Fibroblast of mammary gland (primary cell): ENCODE measurements around the gene IGFBP6.

Experiments used
- DNase-seq: peaks from one replicate; pipeline ENCODE4 v3.0.0-alpha.2; 2010; ENCODE audit warnings: low read depth
- H3K4me3 ChIP-seq: 2 replicates; pipeline ENCODE4 v1.5.1; 2011; ENCODE audit warnings: low read depth, mild to moderate bottlenecking, low read length, moderate library complexity; ENCODE audit not compliant: control insufficient read depth
- TF ChIP-seq, protein P1 (sequence below): conservative IDR thresholded peaks from 2 replicates; pipeline ENCODE4 v1.5.1; 2011; ENCODE audit warnings: low read depth, low read length, inconsistent platforms; ENCODE audit not compliant: control insufficient read depth, insufficient read depth

Gene IGFBP6

DNA sequence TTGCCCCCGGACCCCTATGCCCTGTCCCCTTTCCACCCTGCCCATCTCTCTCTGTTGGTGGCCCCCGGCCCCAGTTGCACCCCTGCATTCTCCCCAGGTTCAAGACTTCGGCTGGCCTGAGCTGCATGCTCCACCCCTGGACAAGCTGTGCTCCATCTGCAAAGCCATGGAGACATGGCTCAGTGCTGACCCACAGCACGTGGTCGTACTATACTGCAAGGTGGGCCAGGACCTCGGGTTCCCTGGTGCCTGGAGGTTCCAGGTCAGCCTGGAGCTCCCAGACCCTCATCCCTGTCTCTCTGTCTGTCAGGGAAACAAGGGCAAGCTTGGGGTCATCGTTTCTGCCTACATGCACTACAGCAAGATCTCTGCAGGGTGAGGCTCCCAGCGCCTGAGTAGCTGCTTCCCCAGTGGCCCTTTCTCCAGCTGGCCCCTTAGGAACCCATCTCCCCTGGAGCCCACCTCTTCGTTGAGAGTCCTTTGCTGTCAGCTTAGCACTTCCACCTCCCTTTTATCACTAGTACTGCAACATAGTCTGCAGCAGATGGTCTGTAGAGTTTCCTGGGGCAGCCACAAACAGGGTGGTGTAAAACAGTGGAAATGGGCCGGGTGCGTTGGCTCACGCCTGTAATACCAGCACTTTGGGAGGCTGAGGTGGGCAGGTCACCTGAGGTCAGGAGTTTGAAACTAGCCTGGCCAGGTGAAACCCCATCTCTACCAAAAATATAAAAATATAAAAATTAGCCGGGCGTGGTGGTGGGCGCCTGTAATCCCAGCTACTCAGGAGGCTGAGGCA lies 41.8 kb upstream of the IGFBP6 start:
- H3K4me3 ChIP-seq = no peak overlapping the region
- TF ChIP-seq, protein P1, sequence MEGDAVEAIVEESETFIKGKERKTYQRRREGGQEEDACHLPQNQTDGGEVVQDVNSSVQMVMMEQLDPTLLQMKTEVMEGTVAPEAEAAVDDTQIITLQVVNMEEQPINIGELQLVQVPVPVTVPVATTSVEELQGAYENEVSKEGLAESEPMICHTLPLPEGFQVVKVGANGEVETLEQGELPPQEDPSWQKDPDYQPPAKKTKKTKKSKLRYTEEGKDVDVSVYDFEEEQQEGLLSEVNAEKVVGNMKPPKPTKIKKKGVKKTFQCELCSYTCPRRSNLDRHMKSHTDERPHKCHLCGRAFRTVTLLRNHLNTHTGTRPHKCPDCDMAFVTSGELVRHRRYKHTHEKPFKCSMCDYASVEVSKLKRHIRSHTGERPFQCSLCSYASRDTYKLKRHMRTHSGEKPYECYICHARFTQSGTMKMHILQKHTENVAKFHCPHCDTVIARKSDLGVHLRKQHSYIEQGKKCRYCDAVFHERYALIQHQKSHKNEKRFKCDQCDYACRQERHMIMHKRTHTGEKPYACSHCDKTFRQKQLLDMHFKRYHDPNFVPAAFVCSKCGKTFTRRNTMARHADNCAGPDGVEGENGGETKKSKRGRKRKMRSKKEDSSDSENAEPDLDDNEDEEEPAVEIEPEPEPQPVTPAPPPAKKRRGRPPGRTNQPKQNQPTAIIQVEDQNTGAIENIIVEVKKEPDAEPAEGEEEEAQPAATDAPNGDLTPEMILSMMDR = no peak
- DNase-seq = no peak

DNA sequence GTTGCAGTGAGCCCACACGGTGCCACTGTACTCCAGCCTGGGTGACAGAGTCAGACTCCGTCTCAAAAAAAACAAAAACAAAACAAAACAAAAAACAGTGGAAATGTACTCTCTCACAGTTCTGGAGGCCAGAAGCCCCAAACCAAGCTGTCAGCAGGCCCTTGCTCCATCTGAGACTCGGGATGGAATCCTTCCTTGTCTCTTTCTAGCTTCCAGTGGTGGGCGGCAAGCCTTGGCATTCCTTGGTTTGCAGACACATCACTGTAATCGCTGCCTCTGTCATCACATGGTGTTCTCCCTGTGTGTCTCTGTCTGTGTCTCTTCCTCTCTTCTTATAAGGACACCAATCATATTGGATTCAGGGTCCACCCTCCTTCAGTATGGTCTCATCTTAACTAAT lies 41.2 kb upstream of the IGFBP6 start:
- TF ChIP-seq, protein P1 = no peak
- H3K4me3 ChIP-seq = no peak overlapping the region
- DNase-seq = no peak

DNA sequence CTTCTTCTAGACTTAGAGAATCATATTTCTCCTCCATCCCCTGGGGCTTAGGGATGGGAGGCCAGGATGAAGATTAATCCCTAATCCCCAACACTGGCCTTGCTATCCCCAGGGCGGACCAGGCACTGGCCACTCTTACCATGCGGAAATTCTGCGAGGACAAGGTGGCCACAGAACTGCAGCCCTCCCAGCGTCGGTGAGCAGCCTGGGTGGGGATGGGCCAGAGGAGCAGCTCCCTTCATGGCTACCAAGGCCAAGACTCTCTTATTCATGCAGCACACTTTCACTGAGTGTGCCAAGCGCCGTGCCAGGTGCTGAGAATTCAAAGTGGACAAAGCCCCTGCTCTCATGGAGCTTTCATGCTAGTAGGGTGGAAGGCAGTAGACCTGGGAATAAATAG lies 40.6 kb upstream of the IGFBP6 start:
- TF ChIP-seq, protein P1 = no peak
- no peak for DNase-seq
- H3K4me3 ChIP-seq = no peak overlapping the region

DNA sequence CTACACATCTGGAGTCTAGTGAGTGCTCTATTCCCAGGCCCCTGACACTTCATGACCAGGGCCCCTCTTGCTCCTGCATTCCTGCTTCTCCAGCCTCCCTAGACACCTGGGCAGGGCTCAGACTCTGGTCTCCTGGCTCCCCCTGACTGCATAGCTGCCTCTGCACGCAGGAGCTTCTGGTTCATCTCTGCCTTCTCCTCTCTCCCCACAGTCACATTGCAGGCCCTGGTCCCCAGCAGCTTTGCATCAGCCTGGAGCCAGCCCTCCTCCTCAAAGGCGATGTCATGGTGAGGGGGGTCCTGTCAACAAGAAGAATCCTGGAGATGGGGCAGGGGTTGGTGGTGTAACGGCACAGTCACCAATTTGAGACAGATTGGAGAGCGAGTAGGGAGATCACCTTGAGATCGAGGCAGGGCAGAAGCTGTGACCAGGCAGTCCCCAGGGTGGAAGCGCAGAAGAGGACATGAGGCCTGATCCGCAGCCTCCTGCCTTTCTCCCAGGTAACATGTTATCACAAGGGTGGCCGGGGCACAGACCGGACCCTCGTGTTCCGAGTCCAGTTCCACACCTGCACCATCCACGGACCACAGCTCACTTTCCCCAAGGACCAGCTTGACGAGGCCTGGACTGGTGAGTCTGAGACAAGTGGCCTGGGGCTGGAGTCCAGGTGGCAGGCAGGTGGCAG lies 39.5 kb upstream of the IGFBP6 start:
- DNase-seq = no peak
- TF ChIP-seq, protein P1 = no peak
- H3K4me3 ChIP-seq = no peak overlapping the region

DNA sequence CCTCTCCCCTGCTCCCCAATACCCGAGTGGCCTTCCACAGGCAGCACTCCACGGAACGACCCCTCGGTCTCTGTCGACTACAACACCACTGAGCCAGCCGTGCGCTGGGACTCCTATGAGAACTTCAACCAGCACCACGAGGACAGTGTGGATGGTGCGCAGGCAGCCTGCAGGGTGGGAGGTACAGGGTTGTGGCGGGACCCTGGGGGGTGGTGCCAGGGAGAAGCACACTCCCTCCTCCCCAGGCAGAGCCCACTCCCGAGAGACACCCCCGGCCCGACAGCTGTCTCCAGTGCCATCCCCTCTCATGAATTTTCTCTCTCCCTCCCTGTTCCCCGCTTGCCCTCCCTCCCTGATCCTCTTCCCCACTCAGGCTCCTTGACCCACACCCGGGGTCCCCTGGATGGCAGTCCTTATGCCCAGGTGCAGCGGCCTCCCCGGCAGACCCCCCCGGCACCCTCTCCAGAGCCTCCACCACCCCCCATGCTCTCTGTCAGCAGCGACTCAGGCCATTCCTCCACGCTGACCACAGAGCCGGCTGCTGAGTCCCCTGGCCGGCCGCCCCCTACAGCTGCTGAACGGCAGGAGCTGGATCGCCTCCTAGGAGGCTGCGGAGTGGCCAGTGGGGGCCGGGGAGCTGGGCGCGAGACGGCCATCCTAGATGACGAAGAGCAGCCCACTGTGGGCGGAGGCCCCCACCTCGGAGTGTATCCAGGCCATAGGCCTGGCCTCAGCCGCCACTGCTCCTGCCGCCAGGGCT lies 38.6 kb upstream of the IGFBP6 start:
- DNase-seq = no peak
- no peak overlapping the region for H3K4me3 ChIP-seq
- TF ChIP-seq, protein P1 = no peak

DNA sequence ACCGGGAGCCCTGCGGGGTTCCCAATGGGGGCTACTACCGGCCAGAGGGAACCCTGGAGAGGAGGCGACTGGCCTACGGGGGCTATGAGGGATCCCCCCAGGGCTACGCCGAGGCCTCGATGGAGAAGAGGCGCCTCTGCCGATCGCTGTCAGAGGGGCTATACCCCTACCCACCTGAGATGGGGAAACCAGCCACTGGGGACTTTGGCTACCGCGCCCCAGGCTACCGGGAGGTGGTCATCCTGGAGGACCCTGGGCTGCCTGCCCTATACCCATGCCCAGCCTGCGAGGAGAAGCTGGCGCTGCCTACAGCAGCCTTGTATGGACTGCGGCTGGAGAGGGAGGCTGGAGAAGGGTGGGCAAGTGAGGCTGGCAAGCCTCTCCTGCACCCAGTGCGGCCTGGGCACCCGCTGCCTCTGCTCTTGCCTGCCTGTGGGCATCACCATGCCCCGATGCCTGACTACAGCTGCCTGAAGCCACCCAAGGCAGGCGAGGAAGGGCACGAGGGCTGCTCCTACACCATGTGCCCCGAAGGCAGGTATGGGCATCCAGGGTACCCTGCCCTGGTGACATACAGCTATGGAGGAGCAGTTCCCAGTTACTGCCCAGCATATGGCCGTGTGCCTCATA lies 37.9 kb upstream of the IGFBP6 start:
- no peak overlapping the region for H3K4me3 ChIP-seq
- TF ChIP-seq, protein P1 = no peak
- no peak for DNase-seq
